HG03196 (cell line): ENCODE results near the gene LRFN4.

Source experiments
- ATAC-seq: cut with Tn5 transposase; IDR thresholded peaks from one replicate; pipeline ENCODE4 v1.9.1; 2021; ENCODE audit not compliant: unreplicated experiment

Gene LRFN4

GRCh38 chr11:66870131-66870530, 13.3 kb downstream of the LRFN4 start:
- no peak for ATAC-seq

DNA sequence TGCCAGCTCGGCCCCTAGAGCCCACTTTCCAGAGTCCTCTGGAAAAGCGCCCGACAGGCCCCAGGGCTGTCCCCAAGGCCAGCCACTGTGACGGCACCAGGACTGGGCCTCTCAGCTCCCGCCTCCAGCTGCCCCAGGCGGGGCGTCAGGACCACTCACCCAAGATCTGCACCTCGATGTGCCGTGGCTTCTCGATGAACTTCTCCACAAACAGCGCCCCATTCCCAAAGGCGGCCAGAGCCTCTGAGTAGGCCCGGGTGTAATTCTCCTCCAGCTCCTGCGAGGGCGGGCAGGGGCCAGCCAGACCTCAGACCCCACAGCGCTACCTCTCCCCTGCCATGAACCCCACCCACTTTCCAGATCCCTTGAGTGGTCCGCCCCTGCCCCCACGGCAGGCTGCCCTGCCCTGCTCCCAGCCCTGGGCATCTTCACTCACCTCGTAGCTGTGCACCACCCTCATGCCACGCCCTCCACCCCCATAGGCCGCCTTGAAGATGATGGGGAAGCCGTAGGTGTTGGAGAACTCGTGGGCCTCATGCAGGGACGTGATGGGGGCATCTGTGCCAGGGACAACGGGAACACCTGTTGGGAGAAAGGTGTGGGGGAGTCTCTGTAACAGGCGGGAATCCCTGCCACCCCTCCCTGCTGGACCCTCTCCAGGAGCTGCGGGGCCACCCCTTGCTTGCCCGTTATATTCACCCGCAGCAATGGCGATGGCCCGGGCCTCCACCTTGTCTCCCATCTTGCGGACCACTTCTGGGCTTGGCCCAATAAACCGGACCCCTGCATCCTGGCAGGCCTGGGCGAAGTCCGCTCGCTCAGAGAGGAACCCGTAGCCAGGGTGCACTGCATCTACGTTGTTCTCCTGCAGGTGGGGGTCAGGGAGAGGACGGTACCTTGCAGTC, 14.0 kb downstream of the LRFN4 start:
- ATAC-seq, result no peak

DNA sequence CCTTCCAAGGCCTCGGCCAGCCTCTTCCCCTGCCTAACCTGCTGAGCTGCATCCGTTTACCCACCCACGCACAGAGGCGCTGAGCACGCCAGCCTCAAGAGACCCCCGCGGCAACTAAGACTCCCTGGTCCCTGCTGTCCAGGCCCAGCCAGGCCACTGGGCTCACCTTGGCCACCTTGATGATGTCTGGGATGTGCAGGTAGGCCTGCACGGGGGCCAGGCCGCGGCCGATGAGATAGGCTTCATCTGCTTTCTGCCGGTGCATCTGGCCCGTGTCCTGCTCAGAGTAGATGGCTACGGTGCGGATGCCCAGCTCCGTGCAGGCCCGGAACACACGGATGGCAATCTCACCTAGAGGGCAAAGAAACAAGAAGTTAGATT, 14.6 kb downstream of the LRFN4 start:
- no peak for ATAC-seq

DNA sequence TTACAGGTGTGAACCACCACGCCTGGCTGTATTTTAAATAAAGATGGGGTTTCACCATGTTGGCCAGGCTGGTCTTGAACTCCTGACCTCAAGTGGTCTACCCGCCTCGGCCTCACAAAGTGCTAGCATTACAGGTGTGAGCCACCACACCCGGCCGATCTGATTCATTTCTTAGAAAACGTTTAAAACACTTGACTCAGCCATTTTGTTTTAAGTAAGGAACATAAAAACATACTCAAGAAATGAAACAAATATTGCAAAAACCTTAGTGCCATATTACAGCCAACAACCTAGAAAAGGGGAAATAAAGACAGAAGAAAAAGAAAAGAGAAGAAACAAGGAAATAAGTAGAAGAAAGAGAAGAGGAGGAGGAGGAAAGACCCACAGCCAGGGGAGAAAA, 17.4 kb downstream of the LRFN4 start:
- no peak for ATAC-seq

DNA sequence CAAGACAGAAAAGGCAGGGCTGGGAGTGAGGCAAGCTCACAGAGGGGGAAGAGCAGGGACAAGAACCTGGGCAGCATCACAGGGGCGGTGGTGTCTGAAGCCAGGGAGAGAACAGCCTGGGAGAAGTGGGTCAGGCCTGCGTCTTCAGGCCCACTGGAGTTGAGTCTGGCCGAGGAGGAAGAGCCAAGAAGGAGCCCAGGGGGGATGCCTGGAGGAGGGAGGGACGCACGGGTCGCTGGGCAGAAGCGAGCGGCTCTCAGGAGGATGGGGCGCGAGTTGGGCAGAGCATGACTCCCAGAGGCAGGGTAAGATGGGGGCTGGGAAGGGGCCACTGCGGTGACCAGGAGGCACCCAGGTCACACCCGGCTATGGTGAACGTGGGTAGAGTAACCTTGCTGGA, 18.5 kb downstream of the LRFN4 start:
- no peak for ATAC-seq

DNA sequence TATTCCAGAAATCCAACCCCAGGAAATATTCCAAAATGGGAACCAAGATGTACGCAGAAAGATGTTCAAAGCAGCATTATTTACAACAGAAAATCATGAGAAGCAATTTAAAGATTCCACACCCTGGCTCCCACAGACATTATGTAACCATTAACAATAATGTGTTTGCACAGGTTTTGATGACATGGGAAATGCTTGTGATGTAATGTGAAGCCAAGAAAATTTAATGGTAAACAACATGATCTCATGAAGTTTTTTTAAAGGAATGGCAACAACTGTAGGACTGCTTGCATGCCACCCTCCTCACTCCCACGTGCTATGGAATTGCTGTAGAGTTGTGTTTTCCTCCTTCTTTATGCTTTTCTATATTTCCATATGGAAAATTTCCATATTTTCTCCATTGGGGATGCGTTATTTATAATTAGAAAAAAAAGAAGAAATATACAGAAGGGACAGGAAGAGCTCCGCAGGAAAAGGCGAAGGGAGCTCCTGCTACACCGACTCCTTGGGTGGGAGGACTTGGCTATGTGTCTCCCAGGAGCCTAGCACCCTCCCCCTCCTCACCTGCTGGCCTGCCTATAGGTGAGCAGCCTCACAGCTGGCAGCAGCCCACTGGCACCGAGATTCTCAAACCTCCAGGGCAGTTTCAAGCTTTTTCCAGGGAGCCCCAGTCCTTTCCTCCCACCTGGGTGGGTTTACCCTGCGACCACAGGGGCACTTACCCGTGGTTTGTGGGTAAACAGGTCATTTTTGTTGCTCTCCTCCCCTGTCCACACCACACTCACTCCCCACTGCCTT, 20.9 kb downstream of the LRFN4 start:
- no peak for ATAC-seq

DNA sequence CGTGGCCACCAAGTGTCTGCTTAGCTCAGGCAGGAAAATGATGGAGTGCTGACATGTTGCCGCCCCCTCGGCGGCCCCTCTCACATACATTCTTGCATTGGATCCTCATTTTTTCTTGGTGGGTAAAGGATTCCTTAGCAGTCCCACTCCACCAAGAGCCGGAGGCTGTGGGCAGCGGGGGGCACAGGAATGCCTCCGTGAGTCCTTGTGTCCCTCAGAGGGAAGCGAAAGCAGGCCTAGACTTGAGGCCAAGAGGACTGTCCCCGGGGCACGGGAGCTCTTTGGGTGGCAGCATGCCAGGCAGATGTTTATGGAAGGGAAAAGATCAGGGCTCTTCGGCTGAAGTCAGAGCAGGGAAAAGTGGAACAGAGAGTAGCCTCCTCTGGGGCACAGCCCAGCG, 21.6 kb downstream of the LRFN4 start:
- no peak for ATAC-seq

DNA sequence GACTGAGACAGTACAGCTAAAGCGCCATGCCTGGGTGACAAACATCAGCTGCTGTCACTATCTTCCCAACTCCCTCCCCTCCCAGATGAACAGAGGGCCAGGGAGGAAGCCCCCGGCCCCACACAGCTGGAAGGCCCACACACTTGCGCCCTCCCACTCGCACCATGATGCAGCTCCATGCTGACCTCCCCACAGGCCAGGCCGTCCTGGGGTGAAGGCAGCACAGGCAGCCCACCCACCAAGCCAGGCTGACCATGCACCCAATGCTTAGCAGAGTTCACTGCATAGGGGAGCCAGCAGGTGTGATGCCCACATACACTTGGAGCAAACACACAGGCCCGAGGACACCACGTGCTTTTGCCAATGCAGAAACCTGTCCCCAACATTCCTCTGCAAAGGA, 22.1 kb downstream of the LRFN4 start:
- no peak for ATAC-seq

DNA sequence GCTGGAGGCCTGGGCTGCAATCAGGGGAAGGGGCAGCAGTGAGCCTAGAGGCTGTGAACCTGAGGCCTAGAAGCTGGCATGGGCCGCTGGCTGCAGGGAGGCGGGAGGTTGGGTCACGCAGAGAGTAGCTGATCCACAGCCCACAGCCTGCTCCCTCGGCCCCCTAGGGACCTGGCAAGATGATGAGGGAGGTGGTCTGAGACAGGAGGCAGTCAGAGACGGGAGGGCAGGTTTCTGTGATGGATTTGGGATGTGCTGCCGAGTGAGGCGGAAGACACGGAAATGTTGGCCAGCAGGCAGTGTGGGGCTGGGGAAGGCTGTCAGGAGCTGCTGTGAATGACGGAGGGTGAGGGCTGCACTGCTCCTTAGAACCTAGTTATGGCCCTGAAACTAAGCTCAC, 22.7 kb downstream of the LRFN4 start:
- ATAC-seq, result no peak

- ATAC-seq, result no peak
These were observed 23.1 kb downstream of the LRFN4 start for GRCh38 chr11:66879999-66880398.

DNA sequence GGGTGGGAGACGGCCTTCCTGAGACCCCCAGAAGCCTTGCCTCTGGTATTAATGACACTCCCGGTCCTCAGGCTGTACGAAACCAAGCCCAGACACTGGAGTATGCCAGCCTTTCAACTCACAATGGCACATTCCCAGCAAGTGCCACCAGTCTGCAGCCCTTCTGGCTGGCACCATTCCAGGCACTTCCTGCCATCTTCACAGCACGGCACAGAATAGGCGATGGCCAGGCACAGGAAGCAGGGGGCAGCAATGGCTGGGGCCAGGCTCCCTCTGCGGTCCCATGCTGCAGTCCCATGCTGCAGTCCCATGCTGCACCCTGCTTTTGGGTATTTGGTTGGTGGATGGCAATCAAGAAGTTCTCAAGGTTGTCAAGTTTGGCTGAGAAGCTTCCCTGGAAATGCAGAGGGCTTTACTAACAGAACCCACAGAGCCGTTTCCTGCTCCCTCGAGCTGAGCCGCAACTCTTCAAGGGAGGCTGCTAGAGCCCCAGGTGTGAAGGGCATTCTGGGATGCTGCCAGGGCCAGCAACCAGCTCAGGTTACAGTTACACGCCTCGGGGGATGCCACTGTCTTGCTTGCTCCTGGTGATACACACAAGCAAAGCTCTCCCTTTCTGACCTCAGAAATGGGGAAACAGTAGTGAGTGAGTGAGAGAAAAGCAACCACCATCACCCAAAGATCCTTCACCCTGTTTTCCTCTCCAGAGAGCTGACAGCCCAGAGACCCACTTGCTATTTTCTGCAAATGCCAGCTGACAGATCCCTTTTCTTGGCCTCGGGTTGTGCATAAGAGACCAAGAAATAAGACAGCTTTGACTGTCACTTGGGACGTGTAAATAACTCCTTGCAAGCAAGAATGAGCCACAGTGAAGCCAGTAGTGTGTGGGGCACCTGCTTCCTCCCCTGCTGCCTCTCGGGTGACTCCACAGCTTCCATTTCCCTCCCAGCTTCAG, 23.9 kb downstream of the LRFN4 start:
- no peak for ATAC-seq

- no peak for ATAC-seq
These were observed 24.6 kb downstream of the LRFN4 start for GRCh38 chr11:66881451-66881835.

GRCh38 chr11:66881927-66882452, 25.1 kb downstream of the LRFN4 start:
- ATAC-seq, result no peak

- ATAC-seq, result no peak
These were observed 25.7 kb downstream of the LRFN4 start for GRCh38 chr11:66882561-66883015.

DNA sequence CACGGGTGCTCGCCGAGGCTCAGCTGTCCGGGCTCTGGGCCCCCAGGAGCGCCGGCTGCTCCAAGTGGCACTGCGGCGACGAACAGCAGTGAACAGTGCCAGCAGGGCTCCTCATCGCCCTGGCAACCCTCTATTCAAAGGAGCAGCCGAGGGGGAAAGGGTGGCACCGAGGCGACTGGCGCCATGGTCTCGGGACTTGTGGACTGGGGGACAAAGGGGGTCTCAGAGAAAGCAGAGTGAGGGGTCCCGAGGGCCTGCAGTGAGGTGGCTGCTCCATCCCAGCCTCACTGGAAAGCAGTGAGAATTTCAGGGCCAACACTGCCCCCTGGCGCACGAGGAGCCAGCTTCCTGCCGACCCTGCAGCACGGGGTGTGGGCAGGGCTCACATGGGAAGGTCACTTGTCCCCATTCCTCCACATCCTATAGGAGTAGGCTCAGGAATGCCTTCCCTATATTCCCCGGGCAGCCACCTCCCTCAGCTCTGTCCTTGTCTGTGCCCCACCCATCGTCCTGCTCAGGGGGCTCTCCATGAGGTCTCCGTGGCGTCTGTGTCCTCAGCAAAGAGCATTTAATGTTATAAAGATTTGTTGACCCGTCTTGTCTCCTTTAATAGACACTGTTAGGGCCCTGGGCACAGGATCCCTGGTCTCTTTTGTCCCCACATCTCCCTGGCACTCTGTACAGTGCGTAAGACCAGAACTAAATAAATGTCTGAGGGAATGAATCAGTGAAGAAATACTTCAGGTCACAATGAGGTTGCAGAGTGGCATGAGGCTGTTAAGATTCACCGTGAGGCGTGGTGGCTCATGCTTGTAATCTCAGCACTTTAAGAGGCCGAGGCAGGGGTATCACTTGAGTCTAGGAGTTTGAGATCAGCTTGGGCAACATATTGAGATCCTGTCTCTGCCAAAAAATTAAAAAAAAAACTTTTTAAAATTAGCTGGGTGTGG, 26.4 kb downstream of the LRFN4 start:
- ATAC-seq, result no peak

GRCh38 chr11:66884443-66884842, 27.6 kb downstream of the LRFN4 start:
- ATAC-seq, result no peak

- no peak for ATAC-seq
These were observed 28.6 kb downstream of the LRFN4 start for GRCh38 chr11:66885469-66885868.

- ATAC-seq, result no peak
These were observed 29.1 kb downstream of the LRFN4 start for GRCh38 chr11:66885950-66886440.

DNA sequence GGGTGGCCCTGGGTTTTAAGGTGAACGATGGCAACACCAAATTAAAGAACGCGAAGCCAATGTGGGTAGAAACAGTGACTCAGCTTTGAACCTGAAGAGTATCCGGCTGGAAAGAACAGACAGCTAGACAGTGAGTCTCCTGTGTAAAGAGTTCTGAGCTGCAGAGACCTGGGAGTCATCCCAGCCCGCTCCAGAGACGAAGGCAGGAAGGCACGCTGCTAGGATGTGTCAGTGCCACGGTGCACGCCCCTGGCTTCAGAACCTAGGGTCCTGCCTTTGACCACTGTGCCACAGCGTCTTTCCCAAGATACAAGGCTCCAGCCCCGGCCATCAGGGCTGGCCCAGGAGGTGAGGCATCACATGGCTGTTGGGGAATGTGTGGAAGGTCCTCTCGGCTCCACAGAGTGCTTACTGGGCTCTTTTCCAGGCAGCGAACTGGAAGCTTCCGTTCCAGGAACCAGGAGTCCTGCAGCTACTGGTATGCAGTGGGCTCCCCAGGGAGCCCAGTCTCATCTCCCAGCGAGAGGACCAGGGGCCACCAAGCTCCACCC, 29.9 kb downstream of the LRFN4 start:
- ATAC-seq, result no peak
